ENCODE data around the gene POM121L2. TPM values are rescaled to one million over a fixed set of nuclear protein-coding genes. Genes with fewer than 3 reads are reported as not detected.

Gene POM121L2
- total RNA-seq, 1 experiment from 2014 or later, result not detected

DNA sequence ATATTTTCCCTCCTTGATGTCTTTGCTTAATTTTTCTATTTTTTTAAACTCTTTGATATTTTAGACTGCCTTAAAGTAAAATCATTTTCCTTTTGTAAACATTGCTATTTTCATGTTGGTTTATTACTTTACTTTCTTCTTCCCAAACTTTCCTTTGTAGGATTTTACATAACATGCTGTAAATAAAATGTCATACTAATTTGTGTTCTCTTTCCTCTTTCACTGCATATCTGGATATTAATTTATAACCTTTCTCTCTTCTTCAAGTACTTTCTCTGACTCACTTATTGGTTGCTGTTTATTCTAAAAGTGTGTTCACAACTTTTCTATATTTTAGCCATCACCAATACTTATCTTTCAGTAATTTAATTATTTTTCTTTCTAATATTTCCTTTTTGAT is 9.3 kb upstream of the POM121L2 start:
- H3K36me3 Mint-ChIP-seq (ENCODE audit: insufficient read depth in 1 of 3, low read depth in 3 of 3), result no peaks in the 10 kb centered on the region
- Histone ChIP-seq H3K14ac (ENCODE audit: insufficient read depth, low read length) (no peak overlapping the region), H2BK15ac (ENCODE audit: low read depth, low read length) (no peak overlapping the region), H2BK120ac (ENCODE audit: low read depth, low read length, poor library complexity, severe bottlenecking) (no peak overlapping the region), H3K79me2 (ENCODE audit: insufficient read depth, low read length) (no peaks in the 10 kb centered on the region), H4K5ac (ENCODE audit: insufficient read length, low read depth, low read length) (no peak overlapping the region), H2BK5ac (ENCODE audit: insufficient read length, low read length) (no peak overlapping the region), H3K56ac (ENCODE audit: insufficient read length, low read depth, low read length) (no peak overlapping the region), H2AK5ac (ENCODE audit: insufficient read length, low read length) (no peak overlapping the region), H4K91ac (ENCODE audit: insufficient read length, low read depth, low read length) (no peak overlapping the region), H3K18ac (ENCODE audit: insufficient read length, low read depth, low read length) (no peak overlapping the region), H3K27me3 (ENCODE audit: insufficient read depth, low read length) (no peaks in the 10 kb centered on the region), H3T11ph (ENCODE audit: low read length) (no peak overlapping the region), H2AFZ (ENCODE audit: low read length) (no peak overlapping the region), H3K27ac (ENCODE audit: insufficient read length, low read depth, low read length) (no peak overlapping the region), H3K23ac (ENCODE audit: insufficient read length, low read depth, low read length) (no peak overlapping the region), H3K4me1 (ENCODE audit: insufficient read depth, low read length) (no peaks in the 10 kb centered on the region), H4K8ac (replicated peaks; ENCODE audit: insufficient read length, low read depth, low read length) (no peak overlapping the region), H2BK12ac (ENCODE audit: insufficient read length, low read depth, low read length) (no peak overlapping the region), H4K20me1 (ENCODE audit: control insufficient read depth, insufficient read depth, insufficient read length) (no peaks in the 10 kb centered on the region), H3K79me1 (ENCODE audit: insufficient read depth, low read depth, low read length, poor library complexity, severe bottlenecking) (no peaks in the 10 kb centered on the region), H3K4me2 (ENCODE audit: insufficient read depth, insufficient read length, low read length) (no peak overlapping the region), H3K23me2 (ENCODE audit: insufficient read length, low read depth, low read length, poor library complexity, severe bottlenecking) (no peaks in the 10 kb centered on the region), H3K9me3 (ENCODE audit: control insufficient read depth, low read depth, low read length) (no peaks in the 10 kb centered on the region), H3K4ac (ENCODE audit: low read depth, low read length) (no peak overlapping the region), H2BK20ac (ENCODE audit: low read depth, low read length, poor library complexity, severe bottlenecking) (no peak overlapping the region), H3K9ac (ENCODE audit: extremely low read depth, insufficient read length, low read length) (no peak overlapping the region)
- peaks cover 2% of the 10 kb centered on the region; the same call in 1 of the 2 replicates for H3K27me3 Mint-ChIP-seq (ENCODE audit: low read depth)
- no peak for DNase-seq
- no peak overlapping the region for H3K4me3 Mint-ChIP-seq
- no peak for TF ChIP-seq CTCF (conservative IDR thresholded peaks at IDR 0.05)
- H3K4me1 Mint-ChIP-seq, result peaks cover 0 to 3% of the 10 kb centered on the region in 2 experiments; a peak in 1 of 4 replicates
- H3K27ac Mint-ChIP-seq, result no peak overlapping the region
- H3K9me3 Mint-ChIP-seq, result no peaks in the 10 kb centered on the region
